OCI-LY7 (cell line): ENCODE measurements around the gene MYH7. TPM values are rescaled to one million over a fixed set of nuclear protein-coding genes. Genes with fewer than 3 reads are reported as not detected.

ENCODE experiments used
- BruUV-seq: library from RNA; stranded (reverse); fragments of 400-500 nt; replicated peaks from 2 replicates; lab custom pipeline; 2021; lab: Mats Ljungman, UMichigan
- CTCF ChIA-PET: fragments of 300-600 bp; sonication (Branson Sonifier 250); formaldehyde crosslinking; loops from one replicate; lab custom pipeline; 2022; ENCODE audit warnings: antibody characterized with exemption; ENCODE audit not compliant: unreplicated experiment; lab: Charles Lee
- POLR2A ChIA-PET: fragments of 300-600 bp; sonication (Branson Sonifier 250); formaldehyde crosslinking; loops from one replicate; lab custom pipeline; 2022; ENCODE audit warnings: antibody characterized with exemption; lab: Charles Lee
- DNase-seq: peaks from one replicate; pipeline ENCODE4 v3.0.0-alpha.2; 2015; ENCODE audit warnings: low spot score
- H2AFZ ChIP-seq: fragments of 200-600 bp; sonication (generic), shearing (Covaris generic); 2 replicates; pipeline ENCODE4 v1.6.1; 2014; ENCODE audit warnings: mild to moderate bottlenecking, antibody characterized with exemption, low read length, moderate library complexity
- H3K27ac ChIP-seq: fragments of 200-600 bp; sonication (generic); 2 replicates; pipeline ENCODE4 v1.5.1; 2014; ENCODE audit warnings: mixed run types, low read depth, mild to moderate bottlenecking, moderate library complexity, low read length, inconsistent platforms; ENCODE audit not compliant: poor library complexity, severe bottlenecking
- H3K36me3 ChIP-seq: fragments of 200-600 bp; sonication (generic); 2 replicates; pipeline ENCODE4 v1.6.1; 2014; ENCODE audit warnings: mild to moderate bottlenecking, antibody characterized with exemption, low read length, moderate library complexity, mixed read lengths; ENCODE audit not compliant: insufficient read depth
- H3K4me1 ChIP-seq: fragments of 200-600 bp; sonication (generic); 2 replicates; pipeline ENCODE4 v1.5.1; 2014; ENCODE audit warnings: mild to moderate bottlenecking, low read length; ENCODE audit not compliant: insufficient read depth, poor library complexity, severe bottlenecking
- H3K4me2 ChIP-seq: fragments of 200-600 bp; sonication (generic); 2 replicates; pipeline ENCODE4 v1.6.1; 2014; ENCODE audit warnings: mild to moderate bottlenecking, low read length
- H3K4me3 ChIP-seq: fragments of 200-600 bp; sonication (generic); 2 replicates; pipeline ENCODE4 v1.5.1; 2014; ENCODE audit warnings: mild to moderate bottlenecking, low read depth, low read length; ENCODE audit not compliant: poor library complexity, severe bottlenecking
- H3K79me2 ChIP-seq: fragments of 200-600 bp; sonication (generic); 2 replicates; pipeline ENCODE4 v1.6.1; 2016; ENCODE audit warnings: low read depth, mild to moderate bottlenecking, low read length, moderate library complexity, mixed read lengths; ENCODE audit not compliant: insufficient read depth
- H3K9me2 ChIP-seq: fragments of 200-600 bp; sonication (generic); 2 replicates; pipeline ENCODE4 v1.6.1; 2016; ENCODE audit warnings: mild to moderate bottlenecking, low read length, mixed read lengths; ENCODE audit not compliant: insufficient read depth
- H3K9me3 ChIP-seq: fragments of 200-600 bp; sonication (generic); 2 replicates; pipeline ENCODE4 v1.6.1; 2014; ENCODE audit warnings: mild to moderate bottlenecking, mixed run types, low read length, mixed read lengths
- H4K20me1 ChIP-seq: fragments of 200-600 bp; sonication (generic); 2 replicates; pipeline ENCODE4 v1.6.1; 2014; ENCODE audit warnings: mild to moderate bottlenecking, antibody characterized with exemption, low read length, moderate library complexity, mixed read lengths; ENCODE audit not compliant: insufficient read depth
- CTCF ChIP-seq: fragments of 200-600 bp; sonication (generic); conservative IDR thresholded peaks from 2 replicates; pipeline ENCODE4 v1.5.1; 2014; ENCODE audit warnings: mild to moderate bottlenecking, antibody characterized with exemption, low read length, moderate library complexity, mixed read lengths
- EZH2phosphoT487 ChIP-seq: fragments of 200-600 bp; sonication (generic); IDR thresholded peaks from 2 replicates; pipeline ENCODE4 v1.6.1; 2018; ENCODE audit warnings: low read depth, borderline replicate concordance, mild to moderate bottlenecking, mixed run types, antibody characterized with exemption, low read length, moderate library complexity, mixed read lengths
- intact Hi-C: fragments of 100-400 bp; cut with micrococcal nuclease; formaldehyde crosslinking; loops from one replicate; pipeline ENCODE4 v1.10.0; 2022; ENCODE audit not compliant: unreplicated experiment
- total RNA-seq, 2 experiments: library from RNA; depleted of rRNA in 1 of 2; stranded (reverse); fragments of >200 nt in 1 of 2; shearing (Covaris generic) in 1 of 2; gene quantifications; 2 replicates each; pipeline ENCODE4 v1.2.3, GENCODE V29; 2014 to 2022

MYH7 gene
- total RNA-seq, 2 experiments from 2014 or later = not detected

DNA sequence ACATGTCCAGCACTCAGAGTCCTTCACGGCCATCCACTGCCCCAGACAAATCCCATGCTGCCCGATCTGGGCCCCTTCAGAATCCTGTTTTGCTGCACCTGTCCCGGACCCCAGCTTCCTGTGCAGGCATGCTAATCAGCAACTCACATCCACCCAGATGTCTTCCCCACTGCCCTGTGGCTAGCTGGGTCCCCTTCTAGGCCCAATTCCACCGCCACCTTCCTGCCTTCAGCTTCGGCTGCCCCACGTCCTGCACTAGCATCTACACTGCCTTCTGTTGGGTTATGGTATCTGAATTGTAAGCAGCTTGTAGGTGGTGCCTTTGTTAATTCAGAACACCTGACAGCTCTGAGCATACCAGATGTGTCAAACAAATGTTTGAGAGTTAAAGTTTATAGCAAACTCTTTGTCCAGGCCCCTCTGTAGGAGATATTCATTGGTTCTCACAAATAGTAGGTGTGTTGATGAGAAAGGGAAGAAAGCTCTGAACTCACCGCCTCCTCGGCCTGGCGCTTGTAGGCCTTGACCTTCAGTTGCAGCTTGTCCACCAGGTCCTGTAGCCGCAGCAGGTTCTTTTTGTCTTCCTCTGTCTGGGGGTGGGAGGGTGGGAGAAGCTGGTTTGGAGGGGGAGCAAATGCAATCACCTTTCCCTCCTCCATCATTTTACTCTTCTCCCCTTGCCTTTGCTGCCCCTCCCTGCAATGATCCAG lies 52.6 kb downstream of the MYH7 start:
- Histone ChIP-seq H4K20me1 (no peaks in the 10 kb centered on the region), H3K36me3 (no peaks in the 10 kb centered on the region), H3K27ac (no peak overlapping the region), H3K9me3 (no peaks in the 10 kb centered on the region), H2AFZ (no peak overlapping the region), H3K4me1 (no peaks in the 10 kb centered on the region), H3K4me2 (no peak overlapping the region), H3K79me2 (no peaks in the 10 kb centered on the region), H3K9me2 (no peaks in the 10 kb centered on the region), H3K4me3 (no peak overlapping the region)
- ChIA-PET POLR2A (no interaction called here), CTCF (no interaction called here)
- no TSS peak for BruUV-seq
- TF ChIP-seq CTCF = no peak
- no peak for TF ChIP-seq EZH2phosphoT487
- intact Hi-C loops = loop anchor here (5.0 kb wide), 1 partner anchor 261 kb away; no protein-coding TSS in a partner anchor
- no peak for DNase-seq

- Histone ChIP-seq H3K27ac (no peak overlapping the region), H3K4me3 (no peak overlapping the region), H3K79me2 (no peaks in the 10 kb centered on the region), H4K20me1 (no peaks in the 10 kb centered on the region), H3K4me1 (no peaks in the 10 kb centered on the region), H3K9me2 (no peaks in the 10 kb centered on the region), H3K36me3 (no peaks in the 10 kb centered on the region), H3K9me3 (no peaks in the 10 kb centered on the region), H3K4me2 (no peak overlapping the region), H2AFZ (no peak overlapping the region)
- ChIA-PET POLR2A (no interaction called here), CTCF (no interaction called here)
- TF ChIP-seq EZH2phosphoT487 (no peak), CTCF (no peak)
- DNase-seq = no peak
- intact Hi-C loops = loop anchor here (5.0 kb wide), 1 partner anchor 260 kb away; no protein-coding TSS in a partner anchor
- no TSS peak for BruUV-seq
These were observed 53.2 kb downstream of the MYH7 start for GRCh38 chr14:23382276-23382675.

DNA sequence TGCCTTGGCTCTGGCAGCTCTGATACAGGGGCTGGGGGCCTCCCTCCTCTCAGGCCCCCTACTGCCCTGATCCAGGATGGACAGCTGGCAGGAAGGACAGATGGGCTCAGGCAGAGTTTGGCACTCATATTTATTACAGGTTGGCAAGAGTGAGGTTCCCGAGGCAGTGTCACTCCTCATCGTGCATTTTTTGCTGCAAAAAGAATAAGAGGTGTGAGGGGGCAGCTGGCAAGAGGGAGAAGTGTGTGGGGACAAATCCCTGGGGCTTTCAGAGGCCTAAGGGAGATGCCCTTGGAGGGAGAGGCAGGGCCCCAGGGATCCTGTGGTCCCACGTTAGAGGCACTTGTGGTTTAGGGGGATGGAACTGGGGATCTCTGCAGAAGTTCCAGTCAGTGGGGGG lies 53.6 kb downstream of the MYH7 start:
- Histone ChIP-seq H3K4me1 (no peaks in the 10 kb centered on the region), H3K79me2 (no peaks in the 10 kb centered on the region), H4K20me1 (no peaks in the 10 kb centered on the region), H3K27ac (no peak overlapping the region), H3K9me3 (no peaks in the 10 kb centered on the region), H2AFZ (no peak overlapping the region), H3K4me2 (no peak overlapping the region), H3K36me3 (no peaks in the 10 kb centered on the region), H3K4me3 (no peak overlapping the region), H3K9me2 (no peaks in the 10 kb centered on the region)
- CTCF ChIA-PET = no interaction called here
- intact Hi-C loops = loop anchor here (5.0 kb wide), 1 partner anchor 260 kb away; no protein-coding TSS in a partner anchor
- TF ChIP-seq CTCF (no peak), EZH2phosphoT487 (no peak)
- BruUV-seq = no TSS peak
- no peak for DNase-seq
- POLR2A ChIA-PET = interaction anchor here (0.7 kb wide), 1 partner anchor 43 kb away, joined by 3 read pairs; no protein-coding TSS in a partner anchor
